ENCODE data around the gene KCNH1.

Gene KCNH1

DNA sequence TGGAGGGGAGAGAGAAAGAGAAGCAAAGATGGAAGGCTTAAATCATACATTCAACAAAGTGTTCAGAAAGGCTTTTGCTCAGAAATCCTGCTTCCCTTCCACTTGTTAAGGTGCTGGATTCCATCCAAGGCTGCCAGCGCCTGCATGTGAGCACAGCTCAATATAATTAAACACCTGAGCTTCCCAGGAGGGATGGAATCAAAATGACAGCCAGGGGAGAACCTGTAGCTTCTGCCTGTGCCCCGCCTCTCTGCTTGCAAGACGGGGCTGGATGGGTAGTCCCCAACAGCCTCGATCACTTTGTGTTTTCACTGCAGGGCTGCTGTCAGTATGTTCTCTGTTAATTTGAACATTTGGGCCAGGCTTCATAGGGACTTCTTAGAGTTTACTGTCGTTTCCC is 225.7 kb downstream of the KCNH1 start:
- H3K4me3 ChIP-seq (ENCODE audit: low read depth, low read length) = no peak overlapping the region
- TF ChIP-seq, protein P1, sequence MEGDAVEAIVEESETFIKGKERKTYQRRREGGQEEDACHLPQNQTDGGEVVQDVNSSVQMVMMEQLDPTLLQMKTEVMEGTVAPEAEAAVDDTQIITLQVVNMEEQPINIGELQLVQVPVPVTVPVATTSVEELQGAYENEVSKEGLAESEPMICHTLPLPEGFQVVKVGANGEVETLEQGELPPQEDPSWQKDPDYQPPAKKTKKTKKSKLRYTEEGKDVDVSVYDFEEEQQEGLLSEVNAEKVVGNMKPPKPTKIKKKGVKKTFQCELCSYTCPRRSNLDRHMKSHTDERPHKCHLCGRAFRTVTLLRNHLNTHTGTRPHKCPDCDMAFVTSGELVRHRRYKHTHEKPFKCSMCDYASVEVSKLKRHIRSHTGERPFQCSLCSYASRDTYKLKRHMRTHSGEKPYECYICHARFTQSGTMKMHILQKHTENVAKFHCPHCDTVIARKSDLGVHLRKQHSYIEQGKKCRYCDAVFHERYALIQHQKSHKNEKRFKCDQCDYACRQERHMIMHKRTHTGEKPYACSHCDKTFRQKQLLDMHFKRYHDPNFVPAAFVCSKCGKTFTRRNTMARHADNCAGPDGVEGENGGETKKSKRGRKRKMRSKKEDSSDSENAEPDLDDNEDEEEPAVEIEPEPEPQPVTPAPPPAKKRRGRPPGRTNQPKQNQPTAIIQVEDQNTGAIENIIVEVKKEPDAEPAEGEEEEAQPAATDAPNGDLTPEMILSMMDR (IDR thresholded peaks at IDR 0.05; ENCODE audit: control insufficient read depth, extremely low read depth, insufficient read depth) = no peak
- DNase-seq (ENCODE audit: low read depth) = no peak

DNA sequence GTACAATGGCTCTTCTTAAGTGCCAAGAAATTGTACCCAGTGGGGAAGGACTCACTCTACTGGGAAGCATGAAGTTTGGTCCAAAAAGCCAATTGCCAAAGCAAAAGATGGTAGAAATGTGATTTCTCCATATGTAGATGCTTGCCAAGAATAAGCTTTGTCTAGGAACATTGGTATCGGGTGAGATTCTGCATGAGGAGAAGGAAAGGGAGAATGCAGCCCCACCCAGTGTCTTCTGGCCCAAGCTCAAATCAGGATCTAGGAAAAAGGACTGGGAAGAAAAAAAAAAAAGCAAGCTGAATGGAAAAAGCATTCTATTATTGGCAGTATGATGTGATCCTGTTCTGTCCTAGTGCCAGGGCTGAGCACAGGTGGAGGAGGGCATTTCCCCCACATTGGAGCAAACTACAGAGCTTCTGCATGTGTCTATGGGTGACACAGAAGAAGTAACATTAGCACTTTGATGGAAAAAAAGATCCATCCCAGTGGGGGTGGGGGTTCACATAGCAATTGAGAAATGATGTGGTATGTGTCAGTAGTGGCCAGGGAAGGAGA is 226.6 kb downstream of the KCNH1 start:
- no peak overlapping the region for H3K4me3 ChIP-seq (ENCODE audit: low read depth, low read length)
- DNase-seq (ENCODE audit: low read depth) = no peak
- TF ChIP-seq, protein P1 (IDR thresholded peaks at IDR 0.05; ENCODE audit: control insufficient read depth, extremely low read depth, insufficient read depth) = no peak

- no peak overlapping the region for H3K4me3 ChIP-seq (ENCODE audit: low read depth, low read length)
- DNase-seq (ENCODE audit: low read depth) = no peak
- TF ChIP-seq, protein P1 (IDR thresholded peaks at IDR 0.05; ENCODE audit: control insufficient read depth, extremely low read depth, insufficient read depth) = no peak
Measured at GRCh38 chr1:210905944-210906453, 227.9 kb downstream of the KCNH1 start.

GRCh38 chr1:210905365-210905904 is 228.5 kb downstream of the KCNH1 start:
- no peak overlapping the region for H3K4me3 ChIP-seq (ENCODE audit: low read depth, low read length)
- TF ChIP-seq, protein P1 (IDR thresholded peaks at IDR 0.05; ENCODE audit: control insufficient read depth, extremely low read depth, insufficient read depth) = no peak
- no peak for DNase-seq (ENCODE audit: low read depth)

- TF ChIP-seq, protein P1 (IDR thresholded peaks at IDR 0.05; ENCODE audit: control insufficient read depth, extremely low read depth, insufficient read depth) = no peak
- DNase-seq (ENCODE audit: low read depth) = no peak
Measured at GRCh38 chr1:210901981-210902770, 231.8 kb downstream of the KCNH1 start.

GRCh38 chr1:210900820-210901219 is 233.1 kb downstream of the KCNH1 start:
- TF ChIP-seq, protein P1 (IDR thresholded peaks at IDR 0.05; ENCODE audit: control insufficient read depth, extremely low read depth, insufficient read depth) = no peak
- no peak overlapping the region for H3K4me3 ChIP-seq (ENCODE audit: low read depth, low read length)
- DNase-seq (ENCODE audit: low read depth) = no peak

More at GRCh38 chr1:210901981-210902770, 231.8 kb downstream of the KCNH1 start:
- no peak overlapping the region for H3K4me3 ChIP-seq (ENCODE audit: low read depth, low read length)

Measured in LNCaP clone FGC (cell line).